ENCODE measurements around the gene KCNH6.

Gene KCNH6

GRCh38 chr17:63486317-63487013 is 36.7 kb upstream of the KCNH6 start:
- DNase-seq (ENCODE audit: low read depth in 2 of 2), result no peak

DNA sequence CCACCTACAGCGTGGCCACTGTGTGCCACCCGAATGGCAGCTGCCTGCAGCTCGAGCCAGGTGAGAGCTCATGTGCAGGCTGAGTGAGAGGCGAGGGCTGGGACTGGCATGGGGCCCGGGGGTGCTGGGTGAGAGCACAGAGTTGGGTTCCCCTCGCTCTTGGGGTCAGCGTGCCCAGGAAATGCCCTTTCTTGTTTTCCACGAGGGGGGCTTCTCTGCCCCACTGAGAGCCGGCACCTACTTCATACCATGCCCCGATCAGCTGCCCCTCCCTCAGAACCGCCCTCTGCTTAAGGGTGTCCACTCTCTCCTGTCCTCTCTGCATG is 36.2 kb upstream of the KCNH6 start:
- no peak for DNase-seq (ENCODE audit: low read depth in 2 of 2)

- DNase-seq (ENCODE audit: low read depth in 2 of 2), result no peak
These were observed 34.3 kb upstream of the KCNH6 start for GRCh38 chr17:63488851-63489250.

DNA sequence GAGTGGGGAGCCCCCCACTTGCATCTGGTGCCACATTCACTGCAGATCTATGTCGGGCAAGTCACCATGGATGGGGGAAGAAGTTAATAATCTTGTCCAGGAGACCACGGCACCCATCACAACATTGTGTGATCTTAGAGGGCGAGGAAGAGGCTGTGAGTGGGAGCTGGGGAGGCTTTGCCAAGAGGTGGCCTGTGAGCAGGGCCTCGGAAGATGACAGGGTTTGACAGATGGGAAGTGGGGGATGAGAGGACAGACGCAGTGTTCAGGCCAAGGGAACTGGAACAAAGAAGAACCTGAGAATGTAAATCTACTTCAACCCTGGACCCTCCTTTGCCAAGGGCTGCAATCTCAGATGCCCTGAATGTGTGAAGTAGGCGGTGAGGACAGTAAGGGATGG is 33.9 kb upstream of the KCNH6 start:
- no peak for DNase-seq (ENCODE audit: low read depth in 2 of 2)

GRCh38 chr17:63490329-63490728 is 32.8 kb upstream of the KCNH6 start:
- DNase-seq (ENCODE audit: low read depth in 2 of 2), result no peak

DNA sequence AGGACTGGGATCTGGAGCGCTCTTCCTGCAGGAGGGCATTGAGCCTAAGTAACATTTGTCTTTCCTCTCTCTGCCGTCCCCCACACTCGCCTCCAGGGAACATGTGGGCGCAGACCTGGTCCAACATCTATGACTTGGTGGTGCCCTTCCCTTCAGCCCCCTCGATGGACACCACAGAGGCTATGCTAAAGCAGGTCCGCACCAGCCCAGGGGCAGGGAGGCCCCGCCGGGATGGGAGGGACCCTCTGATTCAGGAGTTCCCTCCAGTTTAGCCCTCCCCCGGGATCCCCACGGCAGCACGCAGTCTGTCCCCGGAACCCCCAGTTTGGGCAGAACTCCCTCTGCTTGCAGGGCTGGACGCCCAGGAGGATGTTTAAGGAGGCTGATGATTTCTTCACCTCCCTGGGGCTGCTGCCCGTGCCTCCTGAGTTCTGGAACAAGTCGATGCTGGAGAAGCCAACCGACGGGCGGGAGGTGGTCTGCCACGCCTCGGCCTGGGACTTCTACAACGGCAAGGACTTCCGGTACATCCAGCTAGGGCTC is 32.2 kb upstream of the KCNH6 start:
- DNase-seq (ENCODE audit: low read depth in 2 of 2), result no peak

GRCh38 chr17:63491413-63491812 is 31.7 kb upstream of the KCNH6 start:
- DNase-seq (ENCODE audit: low read depth in 2 of 2), result no peak

GRCh38 chr17:63491977-63492618 is 31.1 kb upstream of the KCNH6 start:
- DNase-seq (ENCODE audit: low read depth in 2 of 2), result no peak

DNA sequence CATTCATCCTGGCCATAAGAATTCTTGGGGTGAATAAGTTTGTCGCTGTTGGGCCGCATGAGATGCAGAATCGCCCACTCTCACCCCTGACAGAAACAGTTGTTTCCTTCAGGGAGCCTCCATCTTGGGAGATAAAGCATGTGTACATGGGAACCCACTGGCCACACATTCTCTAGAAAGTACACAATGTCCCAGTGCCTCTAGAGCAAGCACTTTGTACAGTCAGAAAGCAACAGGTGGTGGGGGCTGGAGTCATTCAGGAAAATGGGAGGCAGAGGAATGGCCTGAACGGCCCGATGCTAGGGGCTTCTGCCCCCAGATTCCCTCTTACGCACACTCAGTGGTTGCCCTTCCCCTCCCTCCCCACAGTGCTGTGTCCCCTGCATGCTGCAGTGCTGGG is 30.2 kb upstream of the KCNH6 start:
- no peak for DNase-seq (ENCODE audit: low read depth in 2 of 2)

GRCh38 chr17:63493411-63493810 is 29.7 kb upstream of the KCNH6 start:
- no peak for DNase-seq (ENCODE audit: low read depth in 2 of 2)

GRCh38 chr17:63494300-63494928 is 28.7 kb upstream of the KCNH6 start:
- no peak for DNase-seq (ENCODE audit: low read depth in 2 of 2)

DNA sequence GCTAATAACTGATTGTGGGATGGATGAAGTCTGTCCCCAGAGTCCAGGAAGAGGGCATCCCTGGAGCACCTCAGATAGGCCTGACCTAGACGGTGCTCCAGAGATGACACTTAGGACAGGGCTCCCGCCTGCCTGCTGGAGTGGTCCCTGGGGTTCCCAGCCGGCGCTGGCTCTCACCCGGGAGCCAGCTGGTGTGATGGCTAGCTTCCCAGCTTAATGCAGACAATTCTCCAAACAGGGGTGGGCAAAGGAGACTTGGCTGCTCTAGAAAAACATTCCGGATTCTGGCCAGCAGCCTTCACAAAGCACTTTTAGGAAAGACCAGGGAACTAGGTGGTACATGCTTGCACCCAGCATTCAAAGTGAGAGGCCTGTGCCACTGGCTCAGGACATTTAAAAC is 27.7 kb upstream of the KCNH6 start:
- DNase-seq (ENCODE audit: low read depth in 2 of 2), result no peak

DNA sequence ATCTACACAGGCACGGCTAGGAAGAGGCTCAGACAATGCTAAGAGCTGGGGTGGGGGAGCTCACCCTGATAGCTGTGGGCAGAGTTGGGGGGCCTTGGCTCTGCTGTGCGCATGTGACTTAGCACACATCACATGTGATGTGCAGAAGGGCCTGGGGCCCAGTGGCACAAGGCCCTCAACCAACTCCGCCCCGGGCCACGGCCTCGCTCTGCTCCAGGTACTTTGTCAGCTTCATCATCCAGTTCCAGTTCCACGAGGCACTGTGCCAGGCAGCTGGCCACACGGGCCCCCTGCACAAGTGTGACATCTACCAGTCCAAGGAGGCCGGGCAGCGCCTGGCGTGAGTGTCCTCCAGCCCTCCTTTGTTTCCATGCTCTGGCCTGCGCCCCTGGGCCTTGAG is 27.0 kb upstream of the KCNH6 start:
- DNase-seq (ENCODE audit: low read depth in 2 of 2), result no peak

DNA sequence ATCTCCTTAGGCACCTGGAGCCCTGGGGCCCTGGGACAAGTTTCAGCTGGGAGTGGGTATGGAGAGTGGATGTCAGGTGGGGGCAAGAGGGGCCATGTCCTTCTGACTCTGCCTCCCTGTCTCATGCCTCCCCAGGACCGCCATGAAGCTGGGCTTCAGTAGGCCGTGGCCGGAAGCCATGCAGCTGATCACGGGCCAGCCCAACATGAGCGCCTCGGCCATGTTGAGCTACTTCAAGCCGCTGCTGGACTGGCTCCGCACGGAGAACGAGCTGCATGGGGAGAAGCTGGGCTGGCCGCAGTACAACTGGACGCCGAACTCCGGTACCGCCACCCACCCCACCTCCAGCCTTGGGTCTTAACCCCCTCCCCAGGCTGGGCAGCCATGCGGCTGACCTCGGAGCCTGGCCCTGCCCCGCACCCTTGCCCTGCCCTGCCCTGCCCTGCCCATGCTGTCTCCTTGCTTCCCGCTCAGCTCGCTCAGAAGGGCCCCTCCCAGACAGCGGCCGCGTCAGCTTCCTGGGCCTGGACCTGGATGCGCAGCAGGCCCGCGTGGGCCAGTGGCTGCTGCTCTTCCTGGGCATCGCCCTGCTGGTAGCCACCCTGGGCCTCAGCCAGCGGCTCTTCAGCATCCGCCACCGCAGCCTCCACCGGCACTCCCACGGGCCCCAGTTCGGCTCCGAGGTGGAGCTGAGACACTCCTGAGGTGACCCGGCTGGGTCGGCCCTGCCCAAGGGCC is 26.3 kb upstream of the KCNH6 start:
- DNase-seq (ENCODE audit: low read depth in 2 of 2), result no peak

- DNase-seq (ENCODE audit: low read depth in 2 of 2), result no peak
These were observed 25.3 kb upstream of the KCNH6 start for GRCh38 chr17:63497708-63498483.

GRCh38 chr17:63498626-63499195 is 24.4 kb upstream of the KCNH6 start:
- no peak for DNase-seq (ENCODE audit: low read depth in 2 of 2)

GRCh38 chr17:63500543-63501390 is 22.4 kb upstream of the KCNH6 start:
- DNase-seq (ENCODE audit: low read depth in 2 of 2), result no peak

- no peak for DNase-seq (ENCODE audit: low read depth in 2 of 2)
These were observed 19.8 kb upstream of the KCNH6 start for GRCh38 chr17:63503341-63503705.

GRCh38 chr17:63504261-63504660 is 18.9 kb upstream of the KCNH6 start:
- no peak for DNase-seq (ENCODE audit: low read depth in 2 of 2)

DNA sequence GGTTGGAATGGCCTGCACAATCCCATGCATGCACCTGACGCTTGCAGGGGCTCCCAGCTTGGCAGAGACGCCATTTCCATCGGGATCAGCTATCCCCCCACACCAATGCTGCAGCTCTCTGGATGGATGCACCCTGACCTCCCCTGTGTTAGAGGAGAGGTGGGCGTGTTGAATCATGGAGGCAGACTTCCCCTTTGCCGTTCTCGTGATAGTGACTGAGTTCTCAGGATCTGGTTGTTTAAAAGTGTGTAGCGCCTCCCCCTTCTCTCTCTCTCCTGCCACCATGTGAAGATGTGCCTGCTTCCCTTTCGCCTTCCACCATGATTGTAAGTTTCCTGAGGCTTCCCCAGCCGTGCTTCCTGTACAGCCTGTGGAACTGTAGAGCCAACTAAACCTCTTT is 17.8 kb upstream of the KCNH6 start:
- no peak for DNase-seq (ENCODE audit: low read depth in 2 of 2)
